Transverse colon (tissue), 4 donors: ENCODE results near the gene CHTF8. TPM values are rescaled to one million over a fixed set of nuclear protein-coding genes. Genes with fewer than 3 reads are reported as not detected.

Experiments used
- DNase-seq: peaks from one replicate; pipeline ENCODE4 v3.0.0-alpha.2; 2019
- H3K27ac ChIP-seq, 4 donors: fragments of 200-600 bp; sonication (generic); 2 replicates each; pipeline ENCODE4 v1.5.1; 2016 to 2018; ENCODE audit warnings: inconsistent platforms in 4 of 4
- H3K27me3 ChIP-seq: fragments of 200-600 bp; sonication (generic); 2 replicates; pipeline ENCODE4 v1.5.1; 2017; ENCODE audit warnings: inconsistent platforms
- H3K36me3 ChIP-seq, 4 donors: fragments of 200-600 bp; sonication (generic); 2 replicates each; pipeline ENCODE4 v1.5.1; 2017 to 2019; ENCODE audit warnings: inconsistent platforms in 4 of 4
- H3K4me1 ChIP-seq, 4 donors: fragments of 200-600 bp; sonication (generic); 2 replicates each; pipeline ENCODE4 v1.5.1; 2017 to 2020; ENCODE audit warnings: inconsistent platforms in 4 of 4
- H3K4me3 ChIP-seq, 4 donors: fragments of 200-600 bp; sonication (generic); 1 replicate in 1 of 4; 2 replicates in 3 of 4; pipeline versions ENCODE4 v1.5.1 to v1.6.1; 2017 to 2019; ENCODE audit warnings: inconsistent platforms in 4 of 4
- H3K9me3 ChIP-seq, 2 donors: fragments of 200-600 bp; sonication (generic); 2 replicates each; pipeline ENCODE4 v1.5.1; 2017 to 2019; ENCODE audit warnings: inconsistent platforms in 2 of 2
- EP300 ChIP-seq: sonication (generic); formaldehyde crosslinking; IDR thresholded peaks from one replicate; pipeline ENCODE4 v1.6.1; 2017; ENCODE audit warnings: antibody characterized with exemption, low read depth
- POLR2A ChIP-seq: fragments of 450-650 bp; IDR thresholded peaks from one replicate; pipeline ENCODE4 v1.6.1; 2016; ENCODE audit warnings: antibody characterized with exemption, mild to moderate bottlenecking, moderate library complexity
- POLR2AphosphoS5 ChIP-seq, 3 donors: sonication (generic); formaldehyde crosslinking; IDR thresholded peaks; one replicate each; pipeline ENCODE4 v1.6.1; 2016; ENCODE audit warnings: antibody characterized with exemption in 3 of 3
- WGBS, 2 donors: methylation state at CpG; one replicate each; pipeline ENCODE4 v1.1.5; 2018; ENCODE audit warnings: low coverage in 1 of 2; 5-methylcytosine and 5-hydroxymethylcytosine counted together
- in situ Hi-C, 4 donors: fragments of 200-750 bp; cut with MboI; loops; one replicate each; pipeline versions ENCODE4 v1.15.0 to v1.15.1; 2017; ENCODE audit warnings: low sequenced_read_pairs in 3 of 4, low pct_ligation_motif_present in 1 of 4, low pct_unique_long_range_greater_than_20kb in 1 of 4
- intact Hi-C: fragments of 100-400 bp; cut with DNase I; formaldehyde crosslinking; loops from one replicate; pipeline ENCODE4 v1.15.1; 2023; ENCODE audit warnings: low total_unique reads
- total RNA-seq, 4 donors: library from RNA; depleted of rRNA; stranded (reverse); fragments of >200 nt; gene quantifications; one replicate each; pipeline ENCODE4 v1.1.0, GENCODE V29; 2016
- TF ChIP-seq, protein P1 (sequence below), 5 experiments: fragments of 200-600 bp in 3 of 5; fragments of 450-650 bp in 2 of 5; sonication (generic) in 3 of 5; IDR thresholded peaks; 1 replicate in 2 of 5; 2 replicates in 3 of 5; pipeline ENCODE4 v1.5.1; 2016 to 2017; ENCODE audit warnings: antibody characterized with exemption in 5 of 5, inconsistent platforms in 3 of 5, mild to moderate bottlenecking in 2 of 5, moderate library complexity in 1 of 5

CHTF8 gene
- 100 to 1,000 TPM in 1 of 4 donors, 10 to 100 TPM in 3; 49.2 to 207 (median 68.9) TPM for total RNA-seq

GRCh38 chr16:69132424-69133252, at the start of gene CHTF8, which contains the start of gene UTP4:
Gene CHTF8, minus strand, starts transcription at chr16:69132588. Its CDS starts 11,130 bp downstream, at chr16:69121458.
Gene UTP4, plus strand, starts transcription at chr16:69132649. Its CDS starts 811 bp downstream, at chr16:69133460.
- peaks cover 7 to 37% (median 27%) of the 10 kb centered on the region in 4 donors for H3K4me1 ChIP-seq
- peak within 1 kb of the TSS; percentile 75 to 100 (median 97) for H3K4me3 ChIP-seq
- 1% methylated on average over 68 of the region's 78 CpGs; no CpG with 5 or more reads in 1 of the 2 donors for WGBS, 2 donors
- DNase-seq = peak; percentile 88
- H3K9me3 ChIP-seq = no peaks in the 10 kb centered on the region
- intact Hi-C loops = no loop called here
- H3K27ac ChIP-seq = peak within 1 kb of the TSS; percentile 91 to 95 (median 93)
- no peaks in the 10 kb centered on the region for H3K27me3 ChIP-seq
- in situ Hi-C loops = no loop called here
- TF ChIP-seq POLR2A (peak; percentile 69), POLR2AphosphoS5 (IDR thresholded peaks at IDR 0.05) (peak; percentile 91 to 98 (median 96)), EP300 (no peak)
- H3K36me3 ChIP-seq = peaks cover 0 to 9% (median 0%) of the 10 kb centered on the region in 4 donors

- TF ChIP-seq EP300 (no peak), POLR2A (no peak), POLR2AphosphoS5 (IDR thresholded peaks at IDR 0.05) (no peak)
- TF ChIP-seq, protein P1, sequence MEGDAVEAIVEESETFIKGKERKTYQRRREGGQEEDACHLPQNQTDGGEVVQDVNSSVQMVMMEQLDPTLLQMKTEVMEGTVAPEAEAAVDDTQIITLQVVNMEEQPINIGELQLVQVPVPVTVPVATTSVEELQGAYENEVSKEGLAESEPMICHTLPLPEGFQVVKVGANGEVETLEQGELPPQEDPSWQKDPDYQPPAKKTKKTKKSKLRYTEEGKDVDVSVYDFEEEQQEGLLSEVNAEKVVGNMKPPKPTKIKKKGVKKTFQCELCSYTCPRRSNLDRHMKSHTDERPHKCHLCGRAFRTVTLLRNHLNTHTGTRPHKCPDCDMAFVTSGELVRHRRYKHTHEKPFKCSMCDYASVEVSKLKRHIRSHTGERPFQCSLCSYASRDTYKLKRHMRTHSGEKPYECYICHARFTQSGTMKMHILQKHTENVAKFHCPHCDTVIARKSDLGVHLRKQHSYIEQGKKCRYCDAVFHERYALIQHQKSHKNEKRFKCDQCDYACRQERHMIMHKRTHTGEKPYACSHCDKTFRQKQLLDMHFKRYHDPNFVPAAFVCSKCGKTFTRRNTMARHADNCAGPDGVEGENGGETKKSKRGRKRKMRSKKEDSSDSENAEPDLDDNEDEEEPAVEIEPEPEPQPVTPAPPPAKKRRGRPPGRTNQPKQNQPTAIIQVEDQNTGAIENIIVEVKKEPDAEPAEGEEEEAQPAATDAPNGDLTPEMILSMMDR (IDR thresholded peaks at IDR 0.05) = no peak
- Histone ChIP-seq H3K36me3 (no peaks in the 10 kb centered on the region), H3K4me1 (peaks cover 18 to 28% (median 25%) of the 10 kb centered on the region in 4 donors), H3K9me3 (no peaks in the 10 kb centered on the region), H3K4me3 (no peak overlapping the region), H3K27ac (peak overlapping the region; percentile 66 to 85 (median 81)), H3K27me3 (no peaks in the 10 kb centered on the region)
- no peak for DNase-seq
- in situ Hi-C loops (no loop called here), intact Hi-C loops (no loop called here)
Measured at GRCh38 chr16:69180011-69180338, 47.6 kb upstream of the CHTF8 start.

- peak; percentile 83 for DNase-seq
- H3K36me3 ChIP-seq = no peaks in the 10 kb centered on the region
- no peak overlapping the region for H3K4me3 ChIP-seq
- H3K9me3 ChIP-seq = no peaks in the 10 kb centered on the region
- peaks cover 18 to 29% (median 25%) of the 10 kb centered on the region in 4 donors for H3K4me1 ChIP-seq
- TF ChIP-seq, protein P1 (IDR thresholded peaks at IDR 0.05) = no peak
- TF ChIP-seq POLR2AphosphoS5 (IDR thresholded peaks at IDR 0.05) = peak; percentile 47 to 81 (median 68)
- peak overlapping the region; percentile 66 to 85 (median 81) for H3K27ac ChIP-seq
- H3K27me3 ChIP-seq = no peaks in the 10 kb centered on the region
- WGBS, 2 donors = 14 to 17% methylated on average over 5 to 6 of the region's 6 CpGs
- in situ Hi-C loops = no loop called here
- intact Hi-C loops = no loop called here
Measured at GRCh38 chr16:69179328-69180010, 47.1 kb upstream of the CHTF8 start.

- WGBS, 2 donors = 90% methylated on average over 4 of the region's 4 CpGs; no CpG with 5 or more reads in 1 of the 2 donors
- intact Hi-C loops = no loop called here
- in situ Hi-C loops = no loop called here
- no peak overlapping the region for H3K4me3 ChIP-seq
- H3K9me3 ChIP-seq = no peaks in the 10 kb centered on the region
- peak overlapping the region in 3 of 4 donors; percentile 13 to 21 (median 19) for H3K27ac ChIP-seq
- no peaks in the 10 kb centered on the region for H3K36me3 ChIP-seq
- peaks cover 31 to 50% (median 40%) of the 10 kb centered on the region in 4 donors for H3K4me1 ChIP-seq
- TF ChIP-seq POLR2AphosphoS5 (IDR thresholded peaks at IDR 0.05) (no peak), POLR2A (no peak), EP300 (no peak)
- TF ChIP-seq, protein P1 (IDR thresholded peaks at IDR 0.05) = no peak
- H3K27me3 ChIP-seq = no peaks in the 10 kb centered on the region
- DNase-seq = no peak
Measured at GRCh38 chr16:69176033-69176800, 43.8 kb upstream of the CHTF8 start.
